IMR-90 (cell line): Measurements from ENCODE around the gene SRCAP. TPM values are rescaled to one million over a fixed set of nuclear protein-coding genes. Genes with fewer than 3 reads are reported as not detected.

Source experiments
- NFE2L2 ChIP-seq: fragments of 150-350 bp; IDR thresholded peaks from 2 replicates; pipeline ENCODE4 v1.6.1; 2016; ENCODE audit warnings: low read depth, mild to moderate bottlenecking, low read length
- polyA plus RNA-seq, 3 experiments: library from polyadenylated mRNA; depleted of rRNA; stranded (reverse); fragments of >200 nt; gene quantifications; 2 replicates each; pipeline ENCODE4 v1.2.3, GENCODE V29; 2012; ENCODE audit warnings: low replicate concordance in 1 of 3
- total RNA-seq: library from RNA; depleted of rRNA; stranded (reverse); fragments of >200 nt; gene quantifications from 2 replicates; pipeline ENCODE4 v1.2.3, GENCODE V29; 2012
- TF ChIP-seq, protein P1 (sequence below): conservative IDR thresholded peaks from 2 replicates; pipeline ENCODE4 v1.5.1; 2012; ENCODE audit warnings: mild to moderate bottlenecking, low read depth, low read length, improper control_type of control experiment

SRCAP gene
- total and polyA plus RNA-seq, 2 of the 4 experiments (the other 2 are of a cell fraction) = 4.5 to 8.2 TPM

DNA sequence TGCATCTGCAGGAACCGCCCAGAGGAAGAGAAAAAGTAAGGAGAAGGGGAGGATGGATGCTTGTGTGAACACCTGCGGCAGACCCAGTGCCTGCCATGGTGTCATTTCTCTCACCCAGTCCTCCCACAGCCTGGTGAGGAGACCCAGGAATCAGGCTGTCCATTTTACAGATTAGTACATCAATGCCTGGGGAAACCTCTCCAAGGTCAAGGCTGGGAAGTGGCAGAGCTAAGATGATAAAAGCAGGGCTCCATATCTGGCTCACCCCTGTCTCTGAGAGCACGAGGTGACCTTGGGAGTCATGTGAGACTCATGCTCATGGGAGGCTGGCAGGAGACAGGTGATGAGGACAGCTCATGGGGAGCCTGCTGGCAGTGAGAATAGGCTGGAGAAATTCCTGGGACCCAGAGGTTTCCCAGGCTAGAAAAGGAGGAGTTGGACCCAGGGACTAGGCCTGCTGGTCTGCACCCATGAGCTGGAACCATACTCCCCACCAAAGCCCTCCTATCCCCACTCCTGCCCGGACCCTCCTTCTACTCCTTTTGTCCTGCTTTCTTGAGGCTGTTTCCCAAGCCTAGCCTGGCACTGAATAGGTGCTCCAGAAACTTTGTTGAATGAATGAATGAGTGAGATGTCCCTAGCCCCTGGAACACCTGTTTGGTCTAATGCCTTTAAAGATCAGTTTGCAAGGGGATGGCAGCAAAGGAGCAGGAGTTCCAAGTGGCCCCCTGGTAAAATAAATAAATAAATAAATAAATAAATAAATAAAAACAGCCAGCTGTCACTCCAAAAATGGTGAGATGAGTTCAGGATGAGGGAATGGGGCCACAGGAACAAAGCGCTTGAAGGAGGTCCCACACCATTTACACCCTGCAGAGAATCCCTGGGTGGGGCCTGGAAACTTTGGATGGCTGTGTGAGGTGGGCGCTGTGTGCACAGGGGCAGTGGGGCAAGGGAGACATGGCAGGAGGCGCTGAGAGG lies 86.4 kb downstream of the SRCAP start (continued):
- TF ChIP-seq, protein P1, sequence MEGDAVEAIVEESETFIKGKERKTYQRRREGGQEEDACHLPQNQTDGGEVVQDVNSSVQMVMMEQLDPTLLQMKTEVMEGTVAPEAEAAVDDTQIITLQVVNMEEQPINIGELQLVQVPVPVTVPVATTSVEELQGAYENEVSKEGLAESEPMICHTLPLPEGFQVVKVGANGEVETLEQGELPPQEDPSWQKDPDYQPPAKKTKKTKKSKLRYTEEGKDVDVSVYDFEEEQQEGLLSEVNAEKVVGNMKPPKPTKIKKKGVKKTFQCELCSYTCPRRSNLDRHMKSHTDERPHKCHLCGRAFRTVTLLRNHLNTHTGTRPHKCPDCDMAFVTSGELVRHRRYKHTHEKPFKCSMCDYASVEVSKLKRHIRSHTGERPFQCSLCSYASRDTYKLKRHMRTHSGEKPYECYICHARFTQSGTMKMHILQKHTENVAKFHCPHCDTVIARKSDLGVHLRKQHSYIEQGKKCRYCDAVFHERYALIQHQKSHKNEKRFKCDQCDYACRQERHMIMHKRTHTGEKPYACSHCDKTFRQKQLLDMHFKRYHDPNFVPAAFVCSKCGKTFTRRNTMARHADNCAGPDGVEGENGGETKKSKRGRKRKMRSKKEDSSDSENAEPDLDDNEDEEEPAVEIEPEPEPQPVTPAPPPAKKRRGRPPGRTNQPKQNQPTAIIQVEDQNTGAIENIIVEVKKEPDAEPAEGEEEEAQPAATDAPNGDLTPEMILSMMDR = no peak
- no peak for TF ChIP-seq NFE2L2
